IMR-90 (cell line): ENCODE results near the gene UBE2K.

Experiments used
- BHLHE40 ChIP-seq: fragments of 150-350 bp; IDR thresholded peaks from 2 replicates; pipeline ENCODE4 v1.6.1; 2016; ENCODE audit warnings: mild to moderate bottlenecking, low read depth, low read length
- CEBPB ChIP-seq: IDR thresholded peaks from 2 replicates; pipeline ENCODE4 v1.6.1; 2012; ENCODE audit warnings: low read depth, low read length, improper control_type of control experiment
- CTCF ChIP-seq: conservative IDR thresholded peaks from 2 replicates; pipeline ENCODE4 v1.5.1; 2012; ENCODE audit warnings: mild to moderate bottlenecking, low read depth, low read length, improper control_type of control experiment
- ELK1 ChIP-seq: fragments of 150-350 bp; IDR thresholded peaks from 2 replicates; pipeline ENCODE4 v1.6.1; 2016; ENCODE audit warnings: low read depth, mild to moderate bottlenecking, low read length, moderate library complexity, borderline replicate concordance
- MXI1 ChIP-seq: IDR thresholded peaks from 2 replicates; pipeline ENCODE4 v1.6.1; 2012; ENCODE audit warnings: low read depth, mild to moderate bottlenecking, low read length, moderate library complexity, borderline replicate concordance
- POLR2A ChIP-seq: IDR thresholded peaks from 2 replicates; pipeline ENCODE4 v1.6.1; 2012; ENCODE audit warnings: mild to moderate bottlenecking, low read depth, low read length
- RAD21 ChIP-seq: IDR thresholded peaks from 2 replicates; pipeline ENCODE4 v1.6.1; 2012; ENCODE audit warnings: low read length, improper control_type of control experiment
- SMC3 ChIP-seq: fragments of 150-350 bp; IDR thresholded peaks from 2 replicates; pipeline ENCODE4 v1.6.1; 2016; ENCODE audit warnings: low read depth, mild to moderate bottlenecking, antibody characterized with exemption, low read length, moderate library complexity
- USF2 ChIP-seq: fragments of 150-350 bp; IDR thresholded peaks from 2 replicates; pipeline ENCODE4 v1.6.1; 2017; ENCODE audit warnings: mild to moderate bottlenecking, antibody characterized with exemption, low read length, low read depth

GRCh38 chr4:39716356-39716755 lies 18.4 kb downstream of the UBE2K start:
- TF ChIP-seq CTCF: no peak
- TF ChIP-seq USF2: no peak
- no peak for TF ChIP-seq POLR2A
- no peak for TF ChIP-seq RAD21
- no peak for TF ChIP-seq ELK1
- TF ChIP-seq SMC3: no peak
- no peak for TF ChIP-seq CEBPB
- no peak for TF ChIP-seq MXI1
- TF ChIP-seq BHLHE40: no peak
